Upper lobe of left lung (tissue), 4 donors: Measurements from ENCODE around the gene PHYKPL.

ENCODE experiments used
- CTCF ChIP-seq, 6 experiments: fragments of 450-650 bp in 4 of 6; fragments of 200-600 bp in 2 of 6; sonication (generic) in 2 of 6; IDR thresholded peaks; one replicate each; pipeline ENCODE4 v1.5.1; 2016 to 2019; ENCODE audit warnings: antibody characterized with exemption in 6 of 6
- EP300 ChIP-seq, 4 donors: sonication (generic); formaldehyde crosslinking; IDR thresholded peaks; one replicate each; pipeline ENCODE4 v1.5.1; 2017; ENCODE audit warnings: antibody characterized with exemption in 4 of 4, control low read depth in 2 of 4
- POLR2A ChIP-seq, 4 donors: fragments of 450-650 bp; IDR thresholded peaks; one replicate each; pipeline ENCODE4 v1.5.1; 2016 to 2017; ENCODE audit warnings: antibody characterized with exemption in 4 of 4, mild to moderate bottlenecking in 2 of 4

GRCh38 chr5:178237431-178238312 is 5.1 kb upstream of the PHYKPL start:
- TF ChIP-seq CTCF (IDR thresholded peaks at IDR 0.05) (no peak), POLR2A (IDR thresholded peaks at IDR 0.05) (no peak), EP300 (IDR thresholded peaks at IDR 0.05) (no peak)
